ENCODE results near the gene CUBN.
"Not testable (repeated sequence)": the region's sequence is repeated elsewhere in the genome, so short reads cannot be mapped to it uniquely, and the experiment has no call there.

Gene CUBN

GRCh38 chr10:16848562-16849154 lies 281.0 kb downstream of the CUBN start:
- WGBS, 2 experiments (ENCODE audit: insufficient coverage in 2 of 2), result 88 to 90% methylated on average over 5 to 8 of the region's 10 CpGs
- H3K4me1 ChIP-seq (ENCODE audit: control insufficient read depth, insufficient read depth, low read length, poor library complexity, severe bottlenecking), result peaks cover 10% of the 10 kb centered on the region
- H3K27ac ChIP-seq (ENCODE audit: low read depth, low read length, severe bottlenecking), result no peak overlapping the region
- H3K36me3 ChIP-seq (ENCODE audit: control insufficient read depth, insufficient read depth, low read length), result no peaks in the 10 kb centered on the region
- no peak overlapping the region for H3K4me3 ChIP-seq (ENCODE audit: extremely low read depth, insufficient read depth, low read length, poor library complexity, severe bottlenecking)
- H3K9me3 ChIP-seq (ENCODE audit: control insufficient read depth, low read length), result no peaks in the 10 kb centered on the region

- no peaks in the 10 kb centered on the region for H3K36me3 ChIP-seq (ENCODE audit: control insufficient read depth, insufficient read depth, low read length)
- no peaks in the 10 kb centered on the region for H3K9me3 ChIP-seq (ENCODE audit: control insufficient read depth, low read length)
- no peak overlapping the region for H3K27ac ChIP-seq (ENCODE audit: low read depth, low read length, severe bottlenecking)
- 88% methylated on average over 3 of the region's 6 CpGs; no CpG with 5 or more reads in 1 of the 2 experiments for WGBS, 2 experiments (ENCODE audit: insufficient coverage in 2 of 2)
- no peak overlapping the region for H3K4me3 ChIP-seq (ENCODE audit: extremely low read depth, insufficient read depth, low read length, poor library complexity, severe bottlenecking)
- peaks cover 10% of the 10 kb centered on the region for H3K4me1 ChIP-seq (ENCODE audit: control insufficient read depth, insufficient read depth, low read length, poor library complexity, severe bottlenecking)
Measured at GRCh38 chr10:16847644-16848043, 282.0 kb downstream of the CUBN start.

DNA sequence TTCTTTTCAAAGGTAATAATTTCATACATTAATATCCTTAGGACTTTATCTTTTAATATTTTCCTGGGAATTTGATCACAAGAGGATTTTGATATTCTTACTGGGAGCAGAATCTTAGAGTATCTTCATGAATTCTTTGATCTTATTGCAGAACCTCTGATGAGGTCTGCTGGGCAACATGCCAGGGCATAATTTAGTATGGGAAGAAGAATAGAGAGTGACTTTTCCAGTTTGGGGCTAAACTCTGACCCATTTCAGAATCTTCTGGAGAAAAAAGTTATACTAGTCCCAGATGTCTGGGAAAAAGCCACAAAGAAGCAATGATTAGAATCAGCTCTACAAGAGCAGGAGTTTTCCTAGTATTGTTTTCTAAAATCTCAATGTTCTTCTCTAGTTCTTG lies 284.4 kb downstream of the CUBN start:
- Histone ChIP-seq H3K4me1 (ENCODE audit: control insufficient read depth, insufficient read depth, low read length, poor library complexity, severe bottlenecking) (peaks cover 10% of the 10 kb centered on the region), H3K4me3 (ENCODE audit: extremely low read depth, insufficient read depth, low read length, poor library complexity, severe bottlenecking) (no peak overlapping the region), H3K36me3 (ENCODE audit: control insufficient read depth, insufficient read depth, low read length) (no peaks in the 10 kb centered on the region), H3K27ac (ENCODE audit: low read depth, low read length, severe bottlenecking) (no peak overlapping the region), H3K9me3 (ENCODE audit: control insufficient read depth, low read length) (no peaks in the 10 kb centered on the region)

GRCh38 chr10:16843252-16843870 lies 286.2 kb downstream of the CUBN start:
- 20% methylated on average over 1 of the region's 1 CpG; no CpG with 5 or more reads in 1 of the 2 experiments for WGBS, 2 experiments (ENCODE audit: insufficient coverage in 2 of 2)
- H3K4me1 ChIP-seq (ENCODE audit: control insufficient read depth, insufficient read depth, low read length, poor library complexity, severe bottlenecking), result peaks cover 6% of the 10 kb centered on the region
- no peaks in the 10 kb centered on the region for H3K9me3 ChIP-seq (ENCODE audit: control insufficient read depth, low read length)
- H3K4me3 ChIP-seq (ENCODE audit: extremely low read depth, insufficient read depth, low read length, poor library complexity, severe bottlenecking), result no peak overlapping the region
- no peak overlapping the region for H3K27ac ChIP-seq (ENCODE audit: low read depth, low read length, severe bottlenecking)
- H3K36me3 ChIP-seq (ENCODE audit: control insufficient read depth, insufficient read depth, low read length), result no peaks in the 10 kb centered on the region

DNA sequence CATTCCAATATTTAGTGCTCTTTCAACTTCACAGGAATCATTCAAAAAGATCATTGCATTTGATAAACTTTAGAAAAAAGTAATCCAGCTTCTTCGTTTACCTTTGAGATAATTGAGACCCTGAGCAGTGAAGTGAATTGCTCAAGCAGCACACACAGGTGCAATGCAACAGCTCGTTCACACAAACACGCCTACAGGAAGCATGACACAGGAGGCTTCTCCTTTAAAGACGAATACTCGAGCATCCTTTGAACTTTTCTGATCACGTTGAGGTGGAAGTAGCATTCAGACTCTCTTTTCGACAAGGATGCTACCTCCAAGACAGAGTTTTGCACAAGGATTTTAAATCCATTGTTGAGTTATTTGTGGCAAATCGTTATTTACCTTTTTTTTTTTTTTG lies 294.4 kb downstream of the CUBN start:
- WGBS, 2 experiments (ENCODE audit: insufficient coverage in 2 of 2), result 80 to 99% methylated on average over 5 to 7 of the region's 8 CpGs
- no peak overlapping the region for H3K27ac ChIP-seq (ENCODE audit: low read depth, low read length, severe bottlenecking)
- H3K4me1 ChIP-seq (ENCODE audit: control insufficient read depth, insufficient read depth, low read length, poor library complexity, severe bottlenecking), result no peaks in the 10 kb centered on the region
- no peaks in the 10 kb centered on the region for H3K36me3 ChIP-seq (ENCODE audit: control insufficient read depth, insufficient read depth, low read length)
- H3K4me3 ChIP-seq (ENCODE audit: extremely low read depth, insufficient read depth, low read length, poor library complexity, severe bottlenecking), result no peak overlapping the region
- H3K9me3 ChIP-seq (ENCODE audit: control insufficient read depth, low read length), result no peaks in the 10 kb centered on the region

DNA sequence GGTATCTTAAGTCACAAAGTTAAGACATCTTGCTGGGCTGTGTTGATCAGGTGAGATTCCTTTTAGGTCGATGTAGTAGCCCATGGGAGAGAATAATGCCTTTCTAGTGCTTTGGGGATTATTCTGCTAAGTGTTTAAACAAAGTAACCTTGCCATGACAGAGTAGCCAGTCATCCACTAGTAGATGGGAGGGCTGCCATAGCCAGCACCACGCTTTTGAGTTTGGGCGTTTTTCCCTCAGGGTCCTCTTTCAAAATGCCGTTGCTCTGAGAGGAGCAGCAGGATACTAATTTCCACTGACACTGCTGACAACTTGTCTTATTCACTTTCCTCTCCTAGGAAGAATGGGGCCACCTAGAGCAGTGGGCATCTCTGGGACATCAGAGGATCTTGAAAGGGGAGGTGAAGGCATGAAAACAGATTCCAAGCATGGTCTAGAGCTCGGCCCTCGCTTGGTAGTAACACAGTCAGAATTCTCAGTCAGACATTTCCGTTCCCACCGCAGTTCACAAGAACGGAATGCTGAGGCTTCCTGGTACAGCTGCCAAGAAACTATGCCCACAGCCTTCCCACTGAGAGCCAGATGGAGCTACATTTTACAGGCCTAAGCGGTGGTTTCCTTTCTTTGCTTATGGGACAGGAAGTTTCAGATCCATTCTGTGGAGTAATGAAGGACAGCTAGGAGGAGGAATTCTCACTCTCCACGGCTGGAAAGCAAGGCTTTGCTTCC lies 297.1 kb downstream of the CUBN start:
- Histone ChIP-seq H3K4me3 (ENCODE audit: extremely low read depth, insufficient read depth, low read length, poor library complexity, severe bottlenecking) (no peak overlapping the region), H3K27ac (ENCODE audit: low read depth, low read length, severe bottlenecking) (no peak overlapping the region)
- WGBS, 2 experiments (ENCODE audit: insufficient coverage in 2 of 2), result 84 to 90% methylated on average over 9 to 10 of the region's 11 CpGs

GRCh38 chr10:16828701-16829175 lies 300.9 kb downstream of the CUBN start:
- peaks cover 7% of the 10 kb centered on the region for H3K4me1 ChIP-seq (ENCODE audit: control insufficient read depth, insufficient read depth, low read length, poor library complexity, severe bottlenecking)
- no peak overlapping the region for H3K4me3 ChIP-seq (ENCODE audit: extremely low read depth, insufficient read depth, low read length, poor library complexity, severe bottlenecking)
- H3K36me3 ChIP-seq (ENCODE audit: control insufficient read depth, insufficient read depth, low read length), result no peaks in the 10 kb centered on the region
- H3K9me3 ChIP-seq (ENCODE audit: control insufficient read depth, low read length), result no peaks in the 10 kb centered on the region
- WGBS, 2 experiments (ENCODE audit: insufficient coverage in 2 of 2), result 92 to 98% methylated on average over 7 of the region's 9 CpGs
- H3K27ac ChIP-seq (ENCODE audit: low read depth, low read length, severe bottlenecking), result no peak overlapping the region

More for the DNA sequence above, 297.1 kb downstream of the CUBN start:
- H3K4me1 ChIP-seq (ENCODE audit: control insufficient read depth, insufficient read depth, low read length, poor library complexity, severe bottlenecking), result peaks cover 7% of the 10 kb centered on the region
- no peaks in the 10 kb centered on the region for H3K9me3 ChIP-seq (ENCODE audit: control insufficient read depth, low read length)
- no peaks in the 10 kb centered on the region for H3K36me3 ChIP-seq (ENCODE audit: control insufficient read depth, insufficient read depth, low read length)

DNA sequence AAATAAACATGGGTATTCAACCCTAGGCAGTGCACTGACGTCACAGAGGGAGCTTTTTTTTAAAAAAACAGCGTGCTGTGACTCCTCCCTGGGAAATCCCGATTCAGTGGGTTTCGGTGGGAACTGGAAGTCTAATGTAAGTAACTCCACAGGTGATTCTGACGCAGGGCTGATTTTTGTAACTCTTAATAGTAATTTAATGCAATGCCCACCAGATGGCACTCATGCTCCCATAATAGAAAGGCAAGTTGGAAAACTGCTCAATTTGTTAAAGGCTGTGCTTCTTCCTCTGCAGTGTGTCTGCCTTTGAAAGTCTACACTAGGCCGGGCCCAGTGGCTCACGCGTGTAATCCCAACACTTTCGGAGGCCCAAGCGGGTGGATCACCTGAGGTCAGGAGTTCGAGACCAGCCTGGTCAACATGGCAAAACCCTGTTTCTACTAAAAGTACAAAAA lies 301.5 kb downstream of the CUBN start:
- WGBS, 2 experiments (ENCODE audit: insufficient coverage in 2 of 2), result 29 to 32% methylated on average over 7 to 10 of the region's 11 CpGs

GRCh38 chr10:16827474-16827873 lies 302.1 kb downstream of the CUBN start:
- H3K4me3 ChIP-seq (ENCODE audit: extremely low read depth, insufficient read depth, low read length, poor library complexity, severe bottlenecking); H3K4me1 ChIP-seq (ENCODE audit: control insufficient read depth, insufficient read depth, low read length, poor library complexity, severe bottlenecking); H3K36me3 ChIP-seq (ENCODE audit: control insufficient read depth, insufficient read depth, low read length); H3K9me3 ChIP-seq (ENCODE audit: control insufficient read depth, low read length); H3K27ac ChIP-seq (ENCODE audit: low read depth, low read length, severe bottlenecking): not testable (repeated sequence)
- 74 to 90% methylated on average over 3 to 7 of the region's 8 CpGs for WGBS, 2 experiments (ENCODE audit: insufficient coverage in 2 of 2)

More for the DNA sequence above, 301.5 kb downstream of the CUBN start:
- H3K9me3 ChIP-seq (ENCODE audit: control insufficient read depth, low read length), result peaks cover 2% of the 10 kb centered on the region
- H3K4me3 ChIP-seq (ENCODE audit: extremely low read depth, insufficient read depth, low read length, poor library complexity, severe bottlenecking), result no peak overlapping the region
- H3K36me3 ChIP-seq (ENCODE audit: control insufficient read depth, insufficient read depth, low read length), result no peaks in the 10 kb centered on the region
- H3K27ac ChIP-seq (ENCODE audit: low read depth, low read length, severe bottlenecking), result no peak overlapping the region
- peaks cover 7% of the 10 kb centered on the region for H3K4me1 ChIP-seq (ENCODE audit: control insufficient read depth, insufficient read depth, low read length, poor library complexity, severe bottlenecking)

GRCh38 chr10:16822726-16823360 lies 306.8 kb downstream of the CUBN start:
- no peaks in the 10 kb centered on the region for H3K36me3 ChIP-seq (ENCODE audit: control insufficient read depth, insufficient read depth, low read length)
- 86 to 92% methylated on average over 4 of the region's 4 CpGs for WGBS, 2 experiments (ENCODE audit: insufficient coverage in 2 of 2)
- no peaks in the 10 kb centered on the region for H3K4me1 ChIP-seq (ENCODE audit: control insufficient read depth, insufficient read depth, low read length, poor library complexity, severe bottlenecking)
- no peak overlapping the region for H3K4me3 ChIP-seq (ENCODE audit: extremely low read depth, insufficient read depth, low read length, poor library complexity, severe bottlenecking)
- peaks cover 23% of the 10 kb centered on the region for H3K9me3 ChIP-seq (ENCODE audit: control insufficient read depth, low read length)
- H3K27ac ChIP-seq (ENCODE audit: low read depth, low read length, severe bottlenecking), result no peak overlapping the region

All from mesodermal cell (in vitro differentiated cells).